Prostate gland (tissue), 2 donors: ENCODE results near the gene SGPL1.

Experiments
- CTCF ChIP-seq, 4 experiments: fragments of 200-600 bp in 2 of 4; fragments of 450-650 bp in 2 of 4; sonication (generic) in 2 of 4; IDR thresholded peaks; 1 replicate in 3 of 4; 2 replicates in 1 of 4; pipeline ENCODE4 v1.5.1; 2016 to 2019; ENCODE audit warnings: antibody characterized with exemption in 4 of 4, mild to moderate bottlenecking in 2 of 4, moderate library complexity in 2 of 4
- POLR2AphosphoS5 ChIP-seq: sonication (generic); formaldehyde crosslinking; IDR thresholded peaks from one replicate; pipeline ENCODE4 v1.6.1; 2017; ENCODE audit warnings: antibody characterized with exemption

DNA sequence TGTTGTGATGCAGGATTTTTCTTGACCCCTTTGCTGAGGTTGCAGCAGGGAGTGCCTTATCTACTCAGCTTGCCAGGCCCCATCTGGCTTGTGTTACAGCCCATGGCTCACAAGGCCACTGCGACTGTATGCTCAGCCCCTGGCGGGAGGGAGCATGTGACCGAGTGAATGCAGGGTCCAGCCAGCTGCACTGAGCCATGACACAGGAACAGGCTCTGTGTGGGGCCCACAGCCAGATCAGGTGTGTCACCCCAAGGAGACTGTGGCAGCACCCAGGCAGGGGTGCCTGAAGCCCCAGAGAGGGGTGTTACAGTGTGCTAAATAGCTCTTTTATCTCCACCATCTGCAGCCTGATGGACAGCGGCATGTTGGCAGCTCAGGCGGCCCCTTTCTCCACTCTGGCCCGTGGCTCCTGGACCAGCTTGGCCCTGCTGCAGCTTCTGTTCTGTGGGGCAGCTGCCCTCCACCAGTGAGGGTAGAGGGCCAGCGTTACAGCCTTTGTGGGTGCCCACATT is 75.2 kb downstream of the SGPL1 start:
- no peak for TF ChIP-seq POLR2AphosphoS5
- no peak for TF ChIP-seq CTCF (IDR thresholded peaks at IDR 0.05)
